Psoas muscle (tissue), 8 donors: ENCODE measurements around the gene CNKSR2. TPM values are rescaled to one million over a fixed set of nuclear protein-coding genes. Genes with fewer than 3 reads are reported as not detected.
A peak's percentile ranks its signal among the peaks of the same experiment; 100 is the strongest.

ENCODE experiments used
- ATAC-seq, 4 donors: fragments of 200-7000 bp; cut with Tn5 transposase; one replicate each; pipeline ENCODE4 v1.9.1; 2020; ENCODE audit warnings: moderate library complexity in 3 of 4, mild to moderate bottlenecking in 2 of 4
- DNase-seq, 2 donors: peaks; one replicate each; pipeline ENCODE4 v3.0.0-alpha.2; 2020
- H3K27ac ChIP-seq: fragments of 200-600 bp; one replicate; pipeline ENCODE4 v1.8.0; 2022
- H3K27me3 ChIP-seq, 3 donors: fragments of 200-600 bp in 1 of 3; one replicate each; pipeline versions ENCODE4 v1.6.1 to v1.8.0; 2013 to 2022; ENCODE audit warnings: low read length in 2 of 3, mild to moderate bottlenecking in 2 of 3, moderate library complexity in 1 of 3; ENCODE audit not compliant: insufficient read depth in 3 of 3
- H3K36me3 ChIP-seq, 2 donors: fragments of 200-600 bp in 1 of 2; one replicate each; pipeline versions ENCODE4 v1.6.1 to v1.8.0; 2013 to 2022; ENCODE audit warnings: low read depth in 1 of 2, mild to moderate bottlenecking in 1 of 2, moderate library complexity in 1 of 2; ENCODE audit not compliant: insufficient read depth in 1 of 2
- H3K4me1 ChIP-seq: fragments of 200-600 bp; one replicate; pipeline ENCODE4 v1.8.0; 2022
- H3K4me3 ChIP-seq: fragments of 200-600 bp; one replicate; pipeline ENCODE4 v1.8.0; 2022; ENCODE audit warnings: mild to moderate bottlenecking
- H3K9me3 ChIP-seq: fragments of 200-600 bp; one replicate; pipeline ENCODE4 v1.8.0; 2022
- WGBS, 3 donors: extraction: QIAGEN DNeasy Blood & Tissue Kit; methylation state at CpG; one replicate each; pipeline versions ENCODE4 v1.1.6 to v1.1.7; 2013; 5-methylcytosine and 5-hydroxymethylcytosine counted together
- intact Hi-C, 2 donors: fragments of 100-400 bp; cut with DNase I; formaldehyde crosslinking; loops; one replicate each; pipeline versions ENCODE4 v1.11.0 to v1.14.2; 2022
- polyA plus RNA-seq, 3 donors: library from polyadenylated mRNA; stranded (reverse); fragments of 200-250 nt; gene quantifications; one replicate each; pipeline ENCODE4 v1.2.3, GENCODE V29; 2013
- total RNA-seq, 4 donors: library from RNA; stranded (reverse); fragmentation: NEBNext Ultra II Directional in 2 of 4; extraction: Animal tissue kit (Norgen Biotek cat#: 25700) in 2 of 4; gene quantifications; one replicate each; pipeline versions ENCODE4 v1.2.1 to v1.2.4, GENCODE V29; 2021 to 2023
- TF ChIP-seq, protein P1 (sequence below): fragments of 200-600 bp; IDR thresholded peaks from one replicate; pipeline ENCODE4 v1.8.0; 2022; ENCODE audit warnings: antibody characterized with exemption
- donor health status: healthy with polysubstance abuse.
- donor health status: DM: no; HTN: no; CAD: no; lungs with moderate emphysema.
- donor health status: Bipolar disorder and iron deficiency.
- donor health status: healthy.
- donor health status: DM: yes; HTN: yes; CAD: no.
- donor health status: DM: no; HTN: no; CAD: no.
- donor health status: DM: no; HTN: no; CAD: no.
- donor health status: DM: yes; HTN: yes; CAD: no.

The CNKSR2 gene
- total and polyA plus RNA-seq, 7 donors, result 0.10 to 0.36 (median 0.16) TPM

DNA sequence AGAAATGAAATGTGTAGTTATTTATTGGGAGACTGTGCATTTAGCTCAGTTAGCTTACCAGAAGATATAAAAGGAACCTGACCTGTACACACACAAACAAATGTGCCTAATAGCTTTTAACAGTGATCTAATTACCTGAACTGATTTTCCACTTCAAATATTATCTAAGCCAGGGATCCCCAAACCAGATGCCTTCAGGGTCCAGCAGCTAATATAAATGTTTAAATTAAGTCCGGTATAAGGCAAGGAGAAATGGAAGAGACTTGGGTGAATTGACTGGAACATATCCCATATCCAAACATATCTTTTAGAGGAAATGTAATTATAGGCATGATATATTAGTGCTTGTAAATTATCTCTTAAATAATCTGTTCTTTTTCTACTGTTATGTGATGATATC lies 66.7 kb downstream of the CNKSR2 start:
- Histone ChIP-seq H3K9me3 (no peaks in the 10 kb centered on the region), H3K4me3 (no peak overlapping the region), H3K27ac (no peak overlapping the region), H3K4me1 (no peaks in the 10 kb centered on the region), H3K36me3 (no peaks in the 10 kb centered on the region), H3K27me3 (no peaks in the 10 kb centered on the region)
- no peak for ATAC-seq
- DNase-seq, result no peak
- intact Hi-C loops, result no loop called here
- 58 to 81% (median 78%) methylated on average over 1 of the region's 1 CpG for WGBS, 3 donors
- TF ChIP-seq, protein P1, sequence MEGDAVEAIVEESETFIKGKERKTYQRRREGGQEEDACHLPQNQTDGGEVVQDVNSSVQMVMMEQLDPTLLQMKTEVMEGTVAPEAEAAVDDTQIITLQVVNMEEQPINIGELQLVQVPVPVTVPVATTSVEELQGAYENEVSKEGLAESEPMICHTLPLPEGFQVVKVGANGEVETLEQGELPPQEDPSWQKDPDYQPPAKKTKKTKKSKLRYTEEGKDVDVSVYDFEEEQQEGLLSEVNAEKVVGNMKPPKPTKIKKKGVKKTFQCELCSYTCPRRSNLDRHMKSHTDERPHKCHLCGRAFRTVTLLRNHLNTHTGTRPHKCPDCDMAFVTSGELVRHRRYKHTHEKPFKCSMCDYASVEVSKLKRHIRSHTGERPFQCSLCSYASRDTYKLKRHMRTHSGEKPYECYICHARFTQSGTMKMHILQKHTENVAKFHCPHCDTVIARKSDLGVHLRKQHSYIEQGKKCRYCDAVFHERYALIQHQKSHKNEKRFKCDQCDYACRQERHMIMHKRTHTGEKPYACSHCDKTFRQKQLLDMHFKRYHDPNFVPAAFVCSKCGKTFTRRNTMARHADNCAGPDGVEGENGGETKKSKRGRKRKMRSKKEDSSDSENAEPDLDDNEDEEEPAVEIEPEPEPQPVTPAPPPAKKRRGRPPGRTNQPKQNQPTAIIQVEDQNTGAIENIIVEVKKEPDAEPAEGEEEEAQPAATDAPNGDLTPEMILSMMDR, result no peak

DNA sequence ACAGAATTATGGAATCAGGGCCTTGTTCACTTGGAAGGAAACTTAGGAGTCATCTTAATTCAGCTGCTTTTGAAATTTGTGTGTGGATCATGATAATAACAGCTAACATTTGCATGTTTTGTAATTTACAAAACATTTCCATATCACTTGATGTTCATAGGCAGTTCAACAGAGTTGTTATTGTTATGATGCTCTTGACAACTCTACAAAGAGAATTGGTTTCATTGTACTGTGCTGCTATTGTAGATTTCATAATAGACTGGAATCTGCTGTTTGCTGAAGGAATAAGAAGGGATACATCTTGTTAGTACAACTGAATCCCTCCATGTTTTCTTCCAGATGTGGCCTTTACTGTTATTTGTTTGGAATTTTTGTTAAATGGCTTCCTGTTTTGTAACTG lies 83.5 kb downstream of the CNKSR2 start:
- no peaks in the 10 kb centered on the region for H3K4me1 ChIP-seq
- intact Hi-C loops, result no loop called here
- H3K27ac ChIP-seq, result no peak overlapping the region
- H3K4me3 ChIP-seq, result no peak overlapping the region
- no peak for ATAC-seq
- DNase-seq, result no peak
- H3K27me3 ChIP-seq, result peaks cover 0 to 3% (median 0%) of the 10 kb centered on the region in 3 donors
- H3K9me3 ChIP-seq, result no peaks in the 10 kb centered on the region
- TF ChIP-seq, protein P1, result no peak
- no peaks in the 10 kb centered on the region for H3K36me3 ChIP-seq

DNA sequence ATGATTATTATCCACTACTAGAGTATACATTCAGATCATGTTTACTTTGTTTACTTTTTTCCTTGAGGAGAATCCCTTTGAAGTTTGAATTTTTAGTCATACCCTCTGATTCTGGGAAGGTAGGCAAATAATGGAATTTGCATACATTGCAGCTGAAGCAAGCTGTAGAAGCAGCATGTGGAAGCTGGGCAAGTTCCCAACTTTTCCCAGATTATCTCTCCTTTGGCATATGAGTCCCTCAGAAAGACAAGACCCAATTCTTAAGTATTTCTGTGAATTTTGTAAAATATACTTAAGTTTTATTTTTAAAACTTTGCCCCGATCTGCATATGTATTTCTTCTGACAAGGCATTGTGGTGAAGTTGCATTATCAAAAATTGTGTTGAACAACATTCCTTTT lies 94.9 kb downstream of the CNKSR2 start:
- H3K36me3 ChIP-seq, result no peaks in the 10 kb centered on the region
- H3K9me3 ChIP-seq, result no peaks in the 10 kb centered on the region
- H3K27me3 ChIP-seq, result no peaks in the 10 kb centered on the region
- no peak for ATAC-seq
- no peaks in the 10 kb centered on the region for H3K4me1 ChIP-seq
- WGBS, 3 donors, result 59 to 77% (median 68%) methylated on average over 1 of the region's 1 CpG
- H3K4me3 ChIP-seq, result no peak overlapping the region
- TF ChIP-seq, protein P1, result no peak
- no peak for DNase-seq
- no peak overlapping the region for H3K27ac ChIP-seq
- intact Hi-C loops, result no loop called here

DNA sequence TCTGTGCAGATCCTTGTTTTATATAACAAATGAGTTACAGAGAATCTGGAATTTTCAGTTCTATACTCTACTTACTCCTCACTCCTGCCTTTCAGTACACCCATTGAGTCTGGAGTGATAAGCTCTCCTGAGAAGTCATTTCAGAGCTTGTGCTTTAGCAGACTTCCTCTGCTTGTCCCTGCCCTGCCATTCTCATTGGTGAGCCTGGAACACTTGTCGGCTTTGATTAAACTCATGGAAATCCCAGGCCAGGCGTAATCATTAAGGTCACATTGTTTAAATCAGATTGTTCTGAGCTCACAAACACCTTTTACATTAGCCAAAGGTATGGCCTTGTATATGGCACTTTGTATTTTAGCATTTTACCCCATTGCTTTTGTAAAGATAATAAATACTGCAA lies 102.7 kb downstream of the CNKSR2 start:
- TF ChIP-seq, protein P1, result no peak
- Histone ChIP-seq H3K36me3 (no peaks in the 10 kb centered on the region), H3K9me3 (no peaks in the 10 kb centered on the region), H3K4me1 (no peaks in the 10 kb centered on the region), H3K27me3 (peaks cover 0 to 4% (median 0%) of the 10 kb centered on the region in 3 donors), H3K27ac (no peak overlapping the region), H3K4me3 (no peak overlapping the region)
- intact Hi-C loops, result loop anchor here in 1 of 2 donors (5.0 kb wide), 1 partner anchor 945 kb away; no protein-coding TSS in a partner anchor
- ATAC-seq (no peak), DNase-seq (no peak)
- 73 to 91% (median 83%) methylated on average over 2 of the region's 2 CpGs for WGBS, 3 donors

DNA sequence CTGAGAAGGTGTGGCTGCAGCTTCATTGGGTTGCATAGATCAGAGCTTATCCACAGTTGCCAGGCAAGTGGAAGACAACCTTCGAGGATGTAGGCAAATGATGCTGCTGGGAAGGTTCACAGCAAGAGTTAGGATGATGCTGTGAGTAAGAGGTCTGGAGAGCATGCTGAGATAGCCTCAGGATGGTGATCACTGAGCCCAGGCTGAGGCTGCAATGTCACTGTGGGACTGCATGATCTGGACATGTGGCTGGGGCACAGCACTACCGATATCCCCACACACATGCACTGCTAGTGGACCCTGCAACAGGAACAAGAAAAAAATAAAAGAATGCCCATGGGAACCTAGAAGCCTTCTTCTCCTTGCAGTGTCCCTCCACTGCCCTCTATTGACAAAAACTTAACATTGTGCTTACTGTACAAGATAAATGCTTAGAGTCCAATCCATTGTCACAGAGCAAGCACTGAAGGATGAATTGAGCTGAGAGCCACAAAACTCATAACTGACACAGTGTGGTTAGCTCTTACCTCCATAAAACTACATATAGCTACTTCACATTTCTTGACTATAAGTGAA lies 105.6 kb downstream of the CNKSR2 start:
- Histone ChIP-seq H3K9me3 (no peaks in the 10 kb centered on the region), H3K4me1 (no peaks in the 10 kb centered on the region), H3K27me3 (peaks cover 0 to 4% (median 0%) of the 10 kb centered on the region in 3 donors), H3K36me3 (no peaks in the 10 kb centered on the region), H3K27ac (no peak overlapping the region), H3K4me3 (no peak overlapping the region)
- intact Hi-C loops, result loop anchor here (5.0 to 10.0 kb wide), 2 partner anchors 947 to 1775 kb away; no protein-coding TSS in a partner anchor
- ATAC-seq, result peak in 2 of 4 donors; percentile 57 to 60
- WGBS, 3 donors, result 30 to 41% (median 33%) methylated on average over 2 of the region's 2 CpGs
- no peak for DNase-seq
- TF ChIP-seq, protein P1, result peak; percentile 55
